Stromal cell of bone marrow (primary cell): ENCODE results near the gene PSD2.
A peak's percentile ranks its signal among the peaks of the same experiment; 100 is the strongest.

ENCODE experiments used
- DNase-seq: peaks from one replicate; pipeline ENCODE4 v3.0.0-alpha.2; 2012; ENCODE audit warnings: low read depth

PSD2 gene

DNA sequence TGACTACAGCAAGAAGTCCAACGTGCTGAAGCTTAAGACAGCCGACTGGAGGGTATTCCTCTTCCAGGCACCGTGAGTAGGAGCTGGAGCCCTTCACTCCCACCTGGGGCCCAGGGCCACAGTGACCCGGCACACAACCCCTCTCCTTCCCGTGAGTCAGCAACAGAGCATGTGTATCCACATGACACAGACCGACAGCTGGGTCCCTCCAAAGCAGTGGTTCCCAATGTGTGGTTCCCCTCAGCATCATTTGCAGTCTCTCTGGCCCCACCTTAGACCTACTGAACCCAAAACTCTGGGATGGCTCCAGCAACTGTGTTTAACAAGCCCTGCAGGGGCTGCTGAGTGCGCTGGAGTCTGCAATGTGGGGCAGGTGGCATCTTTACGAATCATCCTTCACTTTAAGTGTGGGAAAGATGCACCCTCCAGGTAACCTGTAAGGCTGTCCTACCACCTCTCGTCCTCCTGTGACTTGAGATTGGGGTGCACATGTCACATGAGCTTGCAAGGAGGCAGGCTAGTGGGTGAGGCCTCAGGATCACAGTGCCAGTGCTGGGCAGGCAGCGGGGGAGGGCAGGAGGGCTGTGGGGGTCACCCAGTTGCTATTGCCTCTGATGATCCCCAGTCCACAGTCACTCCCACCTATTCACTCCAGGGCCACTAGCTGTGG is 42.2 kb downstream of the PSD2 start:
- DNase-seq = no peak

DNA sequence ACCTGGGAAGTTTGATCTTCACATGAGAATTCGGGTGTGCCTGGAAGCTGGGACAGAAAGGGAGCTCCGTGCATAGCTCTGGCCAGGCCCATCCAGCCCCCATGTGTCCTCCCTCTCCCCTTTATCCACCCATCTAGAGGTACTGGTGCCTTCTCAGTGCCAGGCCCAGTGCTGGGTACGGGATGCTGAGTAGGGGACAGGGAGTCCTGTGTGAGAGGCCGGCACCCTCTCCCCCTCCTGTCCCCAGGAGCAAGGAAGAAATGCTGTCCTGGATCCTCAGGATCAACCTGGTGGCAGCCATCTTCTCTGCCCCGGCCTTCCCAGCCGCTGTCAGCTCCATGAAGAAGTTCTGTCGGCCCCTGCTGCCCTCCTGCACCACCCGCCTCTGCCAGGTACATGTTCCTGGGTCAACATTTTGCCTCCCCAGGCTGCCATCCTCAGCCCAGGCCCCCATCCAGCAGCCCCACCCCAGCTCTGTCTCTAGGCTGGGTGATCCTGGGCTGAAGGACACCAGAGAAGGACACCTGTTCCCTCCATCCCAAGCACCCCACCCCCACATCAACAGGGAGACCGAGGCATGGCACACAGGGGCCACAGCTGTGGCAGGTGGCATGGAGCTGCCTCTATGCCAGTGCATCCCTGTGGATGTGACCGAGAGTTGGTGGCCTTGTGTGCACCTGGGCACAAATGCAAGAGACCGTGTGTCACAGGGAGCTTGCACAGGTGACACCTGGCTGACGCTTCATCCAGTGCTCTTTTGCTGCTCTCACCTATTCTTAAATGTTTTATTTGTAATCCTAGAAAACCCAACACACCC is 43.0 kb downstream of the PSD2 start:
- DNase-seq = no peak

DNA sequence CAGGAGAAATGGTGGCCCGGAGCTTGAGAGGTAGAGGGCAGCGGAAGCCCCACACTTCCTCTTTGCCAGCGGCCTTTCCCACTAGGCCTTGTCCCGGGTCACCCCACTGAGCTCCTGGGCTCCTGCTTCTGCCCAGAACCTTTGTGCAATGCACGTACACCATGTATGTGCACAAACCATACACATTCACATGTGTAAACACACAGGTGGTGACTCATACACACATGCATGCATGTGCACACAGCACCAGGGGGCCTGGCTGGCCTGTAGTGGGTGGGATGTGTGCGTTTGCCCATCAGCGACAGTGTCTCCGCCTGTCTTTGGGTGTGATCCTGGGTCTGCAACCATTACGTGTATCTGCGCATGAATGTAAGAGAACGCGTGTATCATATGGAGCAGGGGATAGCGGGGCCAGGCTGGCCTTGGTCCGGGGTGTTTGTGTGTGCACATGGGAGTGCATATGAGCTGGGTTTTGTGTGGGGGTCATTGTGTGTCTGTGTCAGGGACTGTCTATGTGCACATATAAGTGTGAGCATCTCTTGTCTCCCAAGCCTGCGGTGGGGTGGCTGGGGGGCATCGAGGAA is 43.7 kb downstream of the PSD2 start:
- DNase-seq = no peak

DNA sequence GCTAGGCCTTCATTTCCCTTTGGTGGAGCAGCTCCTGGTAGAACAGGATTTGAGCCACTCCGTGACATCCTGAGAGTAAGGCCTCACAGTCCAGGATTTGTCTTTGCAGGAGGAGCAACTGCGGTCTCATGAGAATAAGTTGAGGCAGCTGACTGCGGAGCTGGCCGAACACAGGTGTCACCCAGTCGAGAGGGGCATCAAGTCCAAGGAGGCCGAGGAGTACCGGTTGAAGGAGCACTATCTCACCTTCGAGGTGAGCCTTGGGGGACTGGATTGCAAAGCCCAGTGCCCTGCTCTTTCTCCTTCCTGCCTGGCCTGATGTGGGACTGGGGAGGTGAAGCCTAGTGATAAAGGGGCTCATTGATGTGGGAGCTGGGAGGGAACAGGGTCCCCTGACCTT is 44.3 kb downstream of the PSD2 start:
- no peak for DNase-seq

DNA sequence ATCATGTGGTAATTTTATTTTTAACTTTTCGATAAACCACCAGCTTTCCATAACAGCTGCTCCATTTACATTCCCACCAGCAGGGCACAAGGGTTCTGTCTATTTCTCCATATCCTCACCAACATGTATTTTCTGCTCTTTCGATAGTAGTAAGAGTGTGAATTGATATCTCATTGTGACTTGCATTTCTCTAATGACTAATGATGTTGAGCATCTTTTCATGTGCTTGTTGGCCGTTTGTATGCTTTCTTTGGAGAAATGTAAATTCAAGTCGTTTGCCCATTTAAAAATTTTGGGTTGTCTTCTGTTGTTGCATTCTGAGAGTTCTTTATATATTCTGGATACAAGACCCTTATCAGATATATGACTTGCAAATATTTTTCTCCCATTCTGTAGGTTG is 45.9 kb downstream of the PSD2 start:
- DNase-seq = no peak

DNA sequence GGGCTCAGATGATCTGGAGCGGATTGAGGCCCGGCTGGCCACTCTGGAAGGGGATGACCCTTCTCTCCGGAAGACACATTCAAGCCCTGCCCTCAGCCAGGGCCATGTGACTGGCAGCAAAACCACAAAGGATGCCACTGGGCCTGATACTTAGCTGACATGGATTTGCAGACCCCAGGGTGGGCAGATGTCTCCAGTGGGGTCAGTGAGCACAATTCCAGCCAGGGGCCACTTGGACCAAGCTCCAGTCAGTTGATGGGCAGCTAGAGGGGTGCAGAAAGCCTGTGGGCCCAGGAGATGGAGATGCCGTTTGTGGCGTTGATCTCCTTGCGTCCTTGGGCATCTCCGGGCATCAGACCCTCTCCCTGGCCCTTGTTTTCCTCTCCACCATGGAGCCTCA is 46.7 kb downstream of the PSD2 start:
- DNase-seq = no peak

DNA sequence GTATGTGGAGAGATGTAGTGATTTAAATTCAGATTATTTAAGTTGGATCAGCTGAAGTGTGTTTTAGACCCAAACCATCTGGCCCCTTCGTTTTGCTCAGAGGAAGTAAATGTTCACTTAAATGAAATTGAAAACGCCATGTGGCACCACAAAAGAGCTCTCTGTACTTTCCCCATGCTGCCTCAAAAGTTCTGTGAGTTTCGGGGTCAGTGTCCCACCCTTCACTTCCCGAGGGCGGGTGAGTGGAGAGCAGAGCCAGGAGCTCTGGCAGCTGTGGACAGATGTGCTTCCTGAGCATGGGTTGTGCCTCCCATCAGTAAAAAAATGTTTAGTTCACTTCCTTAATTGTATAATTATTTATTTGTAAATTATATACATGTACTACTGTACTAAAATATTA is 48.4 kb downstream of the PSD2 start:
- DNase-seq = no peak

DNA sequence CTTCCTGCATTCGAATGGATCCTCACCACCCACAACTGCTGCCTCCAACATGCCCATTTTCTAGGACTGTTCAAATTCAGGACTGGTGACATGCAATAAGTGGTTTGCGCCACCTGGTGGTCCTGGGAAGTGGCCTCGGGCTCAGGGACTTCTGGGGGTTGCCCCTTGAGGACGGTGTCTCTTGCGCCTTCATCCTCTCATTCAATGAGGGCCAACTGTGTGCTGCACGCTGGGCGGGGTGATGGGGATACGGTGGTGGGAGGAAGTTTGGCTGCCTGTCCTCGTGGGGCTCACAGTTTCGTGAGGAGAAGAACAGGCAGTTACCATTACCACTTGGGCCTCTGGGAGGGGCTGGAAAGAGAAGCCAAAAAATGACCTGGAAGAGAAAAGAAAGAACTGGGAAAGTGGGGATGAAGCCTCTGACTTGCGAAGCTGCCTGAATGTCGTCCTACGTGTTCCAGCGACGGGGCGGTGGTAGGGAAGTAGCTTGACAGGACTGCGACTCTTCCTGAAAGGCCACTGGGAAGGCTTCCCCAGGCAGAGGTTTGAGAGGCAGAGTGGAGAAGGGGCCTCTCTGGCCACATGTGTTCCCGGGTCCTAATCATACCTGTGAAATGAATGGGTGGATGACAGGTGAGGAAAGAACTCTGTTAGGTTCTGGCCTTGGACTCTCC is 49.0 kb downstream of the PSD2 start:
- DNase-seq = peak; percentile 36

DNA sequence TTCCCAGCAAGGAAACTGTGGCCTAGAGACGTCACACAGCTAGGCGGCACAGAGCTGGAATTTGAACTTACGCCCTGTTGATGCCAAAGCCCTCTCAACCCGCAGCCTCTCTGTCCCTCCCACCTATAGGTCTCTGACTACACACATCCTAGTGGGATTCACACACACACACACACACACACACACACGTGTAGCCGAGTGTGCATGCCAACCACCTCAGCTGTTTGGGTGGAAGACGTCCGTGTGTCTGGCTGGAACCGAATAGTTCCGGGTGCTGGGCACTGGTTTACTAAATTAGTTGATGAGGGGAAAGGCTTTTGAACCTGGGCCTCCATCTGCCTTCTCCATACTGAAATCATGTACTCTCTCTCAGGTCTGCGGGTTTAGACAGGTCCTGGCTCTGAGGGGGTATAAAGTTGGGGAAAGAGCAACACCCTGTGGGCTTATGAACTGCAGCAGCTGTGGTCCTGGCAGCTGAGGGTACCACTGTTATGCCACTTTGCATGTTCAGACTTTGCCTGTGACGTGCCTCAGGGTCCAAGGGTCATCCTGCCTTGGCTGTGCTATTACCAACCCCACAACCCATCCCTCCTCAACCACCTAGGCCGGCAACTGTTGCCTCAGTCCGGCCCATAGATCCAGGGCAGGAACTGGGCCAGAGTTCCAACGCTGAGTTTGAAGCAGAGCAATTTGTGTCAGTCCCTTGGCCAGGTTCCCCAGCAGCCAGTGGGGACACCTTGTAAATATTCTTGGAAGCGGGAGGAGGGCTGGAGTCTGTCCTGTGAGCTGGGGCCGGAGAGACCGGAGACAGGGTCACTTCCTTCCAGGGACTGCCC is 50.5 kb downstream of the PSD2 start:
- no peak for DNase-seq

DNA sequence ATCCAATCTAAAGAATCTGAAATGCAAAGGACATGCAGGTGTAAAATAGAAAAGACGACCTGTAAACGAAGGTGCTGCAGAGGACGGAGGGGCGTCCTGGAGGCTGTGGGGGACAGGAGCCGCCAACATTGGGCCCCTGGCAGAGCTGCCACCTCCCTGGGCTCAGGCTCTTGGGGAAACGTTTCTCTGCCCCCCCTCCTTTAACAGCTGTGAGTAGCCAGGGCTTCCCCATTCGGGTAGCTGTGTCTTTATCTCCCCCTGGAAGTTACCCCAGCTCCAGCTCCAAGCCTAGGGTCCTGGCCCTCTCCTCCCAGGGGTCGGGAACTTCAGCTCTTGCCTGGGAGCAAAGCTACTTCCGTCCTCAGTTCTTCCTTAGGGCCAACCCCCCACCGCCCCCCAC is 51.5 kb downstream of the PSD2 start:
- no peak for DNase-seq

DNA sequence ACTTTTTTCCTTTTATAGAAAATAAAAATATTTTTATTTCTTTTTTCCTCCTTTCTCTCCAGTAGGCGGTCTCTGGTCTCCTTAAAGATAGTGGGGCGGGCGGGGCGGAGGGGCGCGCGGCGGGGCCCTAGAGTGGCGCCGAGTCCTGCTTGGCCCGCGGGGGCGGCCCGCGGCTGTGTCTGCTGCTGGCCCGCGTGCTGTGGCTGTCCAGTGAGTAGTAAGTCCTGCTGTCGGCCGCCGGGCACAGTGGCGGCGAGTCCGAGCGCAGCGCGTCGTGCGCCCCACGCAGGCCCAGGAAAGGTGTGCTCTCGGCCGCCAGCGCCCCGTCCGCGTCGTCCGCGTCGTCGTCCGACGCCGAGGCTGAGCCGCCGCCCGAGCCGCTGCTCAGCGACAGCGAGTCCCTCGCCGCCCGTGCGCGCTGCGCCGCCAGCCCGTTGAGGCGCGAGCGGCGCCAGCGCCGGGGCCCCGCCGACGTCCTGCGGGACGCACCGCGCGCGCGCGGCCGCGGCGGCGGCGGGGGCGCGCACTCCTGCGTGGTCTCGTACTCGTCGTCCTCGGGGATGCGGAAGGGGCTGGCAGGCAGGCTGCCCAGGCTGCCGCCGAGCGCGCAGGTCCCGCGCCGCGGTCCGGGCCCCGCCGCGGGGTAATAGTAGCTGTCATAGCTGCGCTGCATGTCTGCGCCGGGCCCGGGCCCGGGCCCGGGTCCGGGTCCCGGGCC is 52.3 kb downstream of the PSD2 start:
- DNase-seq = peak; percentile 4

DNA sequence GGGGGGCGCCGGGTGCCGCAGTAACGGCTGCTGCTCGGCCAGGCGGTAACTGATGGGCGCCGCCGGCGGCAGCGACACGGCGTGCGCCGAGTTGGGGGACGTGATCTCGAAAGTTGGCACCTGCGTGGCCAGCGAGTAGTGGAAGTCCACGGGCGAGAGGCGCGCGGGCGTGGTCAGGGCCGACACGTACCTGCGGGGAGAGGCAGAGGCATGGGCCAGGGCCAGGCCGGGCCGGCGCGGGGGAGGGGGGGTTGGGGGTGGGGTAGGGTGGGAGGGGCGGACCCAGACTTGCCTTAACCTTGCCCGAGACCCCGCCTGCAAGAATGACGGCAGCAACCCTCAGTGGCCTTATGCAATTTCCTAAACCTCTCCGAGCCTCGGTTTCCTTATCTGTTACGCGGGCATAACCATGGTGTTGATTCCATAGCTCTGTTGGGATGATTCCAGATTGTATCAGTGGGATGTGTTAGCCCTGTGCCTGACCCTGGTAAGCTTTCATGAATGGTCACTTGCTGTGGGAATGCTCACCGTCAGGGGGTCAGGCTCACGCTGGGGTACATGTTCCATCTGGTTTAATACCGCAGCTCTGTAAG is 53.0 kb downstream of the PSD2 start:
- no peak for DNase-seq

DNA sequence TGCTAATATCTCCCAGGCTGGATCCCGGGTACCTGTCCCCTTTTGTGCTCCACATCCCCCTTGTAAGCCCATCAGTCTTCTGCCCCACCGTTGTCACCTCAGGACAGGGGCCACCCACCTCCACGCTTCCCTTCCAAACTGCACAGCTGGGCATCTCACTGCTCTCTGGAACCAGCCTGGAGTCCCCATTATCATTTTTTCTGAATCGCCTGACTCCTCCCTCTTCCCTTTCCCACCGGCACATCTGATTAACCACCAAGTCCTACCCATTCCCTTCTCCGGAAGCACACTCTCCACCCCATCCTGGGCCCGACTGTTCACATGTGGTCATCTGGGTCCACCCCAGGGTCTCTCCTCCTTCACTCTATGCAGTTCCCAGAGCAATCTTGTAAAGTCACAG is 53.9 kb downstream of the PSD2 start:
- DNase-seq = no peak

DNA sequence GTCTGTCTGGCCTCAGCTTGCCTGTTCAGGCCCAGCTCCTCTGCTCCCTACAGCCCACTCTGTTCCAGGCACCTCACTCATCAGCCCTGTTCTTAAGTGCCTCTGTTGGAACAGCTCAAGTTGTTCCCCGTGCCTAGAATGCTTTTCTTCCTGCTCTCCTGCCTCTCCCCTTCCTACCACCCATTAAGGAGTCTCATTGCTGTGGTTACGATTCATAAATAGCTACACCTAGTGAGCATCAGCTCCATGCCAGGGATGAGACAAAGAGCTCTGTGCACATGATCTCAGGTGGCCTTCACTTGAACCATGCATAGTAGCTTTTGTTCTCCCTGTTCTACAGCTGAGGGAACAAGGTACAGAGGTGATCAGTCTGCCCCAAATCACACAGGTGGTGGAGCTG is 54.3 kb downstream of the PSD2 start:
- no peak for DNase-seq

DNA sequence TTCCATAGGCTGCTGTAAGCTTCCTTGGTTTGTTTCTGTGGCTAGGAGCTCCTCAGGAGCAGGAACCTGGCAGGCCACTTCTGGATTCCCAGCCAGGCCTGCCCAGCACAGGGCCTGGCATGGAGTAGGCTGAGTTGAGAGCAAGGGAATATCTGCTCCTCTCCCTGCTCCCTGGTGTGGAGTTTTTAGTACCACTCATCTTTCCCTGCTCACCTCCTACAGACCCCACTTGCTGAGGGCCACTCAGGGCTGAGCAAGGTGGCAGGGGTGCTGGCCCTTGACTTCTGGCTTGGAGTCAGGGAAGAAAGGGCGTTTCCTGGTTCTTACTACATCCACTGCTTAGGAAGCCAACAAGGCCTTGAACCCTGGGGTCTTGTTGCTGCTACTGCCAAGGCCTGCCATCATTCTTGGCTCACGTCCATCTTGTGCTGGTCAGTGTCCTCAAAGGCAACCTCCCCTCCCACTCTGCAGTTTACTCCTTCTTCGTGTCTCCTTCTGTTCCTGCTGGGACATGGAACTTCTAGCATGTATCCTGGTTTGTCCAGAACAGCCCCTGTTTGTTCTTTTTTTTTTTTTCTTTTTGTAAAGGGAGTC is 54.9 kb downstream of the PSD2 start:
- no peak for DNase-seq

DNA sequence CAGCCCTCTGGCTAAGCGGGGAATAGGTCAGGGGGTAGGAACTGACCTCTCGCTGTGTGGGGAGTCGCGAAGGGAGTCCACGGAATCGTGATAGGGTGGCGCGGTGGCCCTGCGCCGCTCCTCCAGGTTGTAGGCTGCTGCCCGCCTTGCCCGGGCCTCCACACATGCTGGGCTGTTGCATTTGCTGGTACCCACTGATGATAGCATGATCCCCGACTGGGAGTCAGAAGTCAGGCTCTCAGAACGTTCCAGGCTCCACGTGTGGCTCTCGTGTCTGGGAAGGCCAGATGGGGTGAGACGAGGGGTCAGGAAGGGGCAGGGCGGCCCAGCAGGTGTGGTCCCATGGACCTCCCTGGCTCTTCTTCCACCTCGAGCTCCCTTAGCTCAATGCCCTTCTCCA is 56.0 kb downstream of the PSD2 start:
- no peak for DNase-seq

DNA sequence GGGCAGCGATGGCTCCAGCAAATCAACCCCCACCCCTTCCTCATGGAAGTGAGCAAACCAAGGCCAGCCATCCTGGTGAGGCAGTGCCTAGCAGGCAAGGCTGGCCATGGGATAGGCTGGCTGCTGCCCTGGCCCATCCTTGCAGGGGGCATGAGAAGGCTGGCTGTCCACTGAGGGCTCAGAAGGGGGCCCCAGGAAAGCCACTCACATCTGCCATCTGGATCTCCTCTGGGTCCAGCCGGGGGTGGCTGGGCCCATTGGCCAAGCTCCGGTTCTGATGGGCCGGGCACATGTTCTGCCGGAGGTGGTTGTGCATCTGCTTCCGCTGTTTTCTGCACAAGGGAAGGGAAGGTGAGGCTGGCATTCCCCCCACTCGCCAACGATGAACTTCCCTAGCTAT is 57.1 kb downstream of the PSD2 start:
- DNase-seq = no peak

DNA sequence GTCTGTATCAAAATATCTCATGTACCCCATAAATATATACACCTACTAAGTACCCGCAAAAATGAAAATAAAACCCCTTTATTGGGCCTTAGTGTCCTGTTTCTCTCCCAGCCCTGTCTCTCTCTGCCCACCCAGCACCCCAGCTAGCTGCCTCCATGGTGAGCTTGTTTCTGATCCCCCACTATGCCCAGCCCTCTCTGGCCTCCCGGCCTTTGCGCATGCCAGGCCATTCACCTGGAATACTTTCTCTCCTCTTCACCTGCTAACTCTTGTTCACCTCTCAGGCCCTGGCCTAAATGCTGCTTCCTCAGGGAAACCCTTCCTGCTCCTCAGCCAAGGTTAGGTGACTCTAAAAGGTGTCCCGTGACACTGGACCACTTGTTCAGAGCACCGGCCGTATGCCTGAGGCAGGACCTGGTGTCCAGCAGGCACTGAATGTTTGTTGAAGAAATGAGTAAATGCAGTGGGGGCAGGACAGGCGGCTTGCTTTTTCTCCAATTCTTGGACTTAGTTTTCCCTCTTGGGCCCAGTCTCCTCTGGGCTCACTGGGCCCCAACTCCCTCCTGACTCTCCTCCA is 58.5 kb downstream of the PSD2 start:
- DNase-seq = no peak

DNA sequence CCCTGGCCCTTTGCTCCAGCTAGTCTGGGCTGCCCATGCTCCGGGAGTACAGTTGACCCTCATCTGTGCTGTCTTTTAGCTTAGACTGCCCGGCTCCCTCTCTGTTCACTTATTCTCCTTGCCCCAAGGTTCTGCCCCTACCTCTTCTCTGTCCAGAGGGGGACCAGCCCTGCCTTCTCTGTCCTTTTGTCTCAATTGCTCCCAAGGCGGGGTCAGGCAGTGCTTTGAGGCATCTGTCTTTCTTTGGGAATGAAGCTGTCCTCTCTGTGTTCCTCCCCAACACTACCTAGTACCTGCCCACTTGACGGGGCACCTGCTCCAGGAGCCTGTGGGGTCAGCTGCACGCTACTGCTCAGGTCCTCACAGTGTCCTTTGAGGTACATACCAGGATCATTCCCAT is 59.3 kb downstream of the PSD2 start:
- no peak for DNase-seq

DNA sequence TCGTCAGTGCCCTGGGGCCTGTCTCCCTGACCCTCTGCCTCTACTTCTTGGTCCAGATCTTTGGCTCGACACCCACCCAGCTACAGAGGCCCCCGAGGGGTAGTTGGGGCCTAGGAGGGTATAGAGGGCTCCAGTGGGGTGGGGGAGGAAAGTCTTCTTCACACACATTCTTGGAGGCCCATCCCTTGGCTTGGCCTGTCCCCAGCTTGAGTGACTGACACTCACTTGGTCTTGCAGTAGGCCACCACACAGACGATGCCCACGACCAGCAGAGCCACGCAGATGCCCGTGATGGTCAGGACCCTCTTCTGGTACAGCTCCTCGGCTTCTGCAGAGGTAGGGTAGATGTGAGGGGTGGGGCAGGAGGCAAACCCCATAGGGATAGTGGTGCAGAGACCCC is 59.8 kb downstream of the PSD2 start:
- DNase-seq = no peak
